OCI-LY1 (cell line): Measurements from ENCODE around the gene CASZ1.

Source experiments
- H2AFZ ChIP-seq: fragments of 200-600 bp; sonication (generic), shearing (Covaris generic); 2 replicates; pipeline ENCODE4 v1.6.0; 2014; ENCODE audit warnings: antibody characterized with exemption, mild to moderate bottlenecking, low read length
- H3F3A ChIP-seq: fragments of 200-600 bp; sonication (generic), shearing (Covaris generic); 2 replicates; pipeline ENCODE4 v1.6.0; 2014; ENCODE audit warnings: mild to moderate bottlenecking, antibody characterized with exemption, low read length, moderate library complexity; ENCODE audit not compliant: insufficient read depth
- H3K27ac ChIP-seq: fragments of 200-600 bp; sonication (generic); 2 replicates; pipeline ENCODE4 v1.5.1; 2014; ENCODE audit warnings: low read length, mixed run types, mild to moderate bottlenecking, low read depth; ENCODE audit not compliant: poor library complexity, severe bottlenecking
- H3K27me3 ChIP-seq: fragments of 200-600 bp; sonication (generic); 2 replicates; pipeline ENCODE4 v1.6.0; 2014; ENCODE audit warnings: antibody characterized with exemption, mild to moderate bottlenecking, low read length, moderate library complexity; ENCODE audit not compliant: insufficient read depth
- H3K36me3 ChIP-seq: fragments of 200-600 bp; sonication (generic); 2 replicates; pipeline ENCODE4 v1.6.1; 2014; ENCODE audit warnings: mild to moderate bottlenecking, antibody characterized with exemption, low read length, moderate library complexity, mixed read lengths; ENCODE audit not compliant: insufficient read depth
- H3K4me1 ChIP-seq: fragments of 200-600 bp; sonication (generic); 2 replicates; pipeline ENCODE4 v1.5.1; 2014; ENCODE audit warnings: mild to moderate bottlenecking, low read length, moderate library complexity; ENCODE audit not compliant: insufficient read depth, severe bottlenecking
- H3K4me2 ChIP-seq: fragments of 200-600 bp; sonication (generic), shearing (Covaris generic); 2 replicates; pipeline ENCODE4 v1.6.1; 2014; ENCODE audit warnings: low read length
- H3K4me3 ChIP-seq: fragments of 200-600 bp; sonication (generic); 2 replicates; pipeline ENCODE4 v1.5.1; 2014; ENCODE audit warnings: low read length, low read depth, mild to moderate bottlenecking, mixed read lengths; ENCODE audit not compliant: poor library complexity, severe bottlenecking
- H3K79me2 ChIP-seq: fragments of 200-600 bp; shearing (Covaris generic); 2 replicates; pipeline ENCODE4 v1.6.1; 2016; ENCODE audit warnings: mixed run types, low read length, mixed read lengths; ENCODE audit not compliant: insufficient read depth
- H3K9ac ChIP-seq: fragments of 200-600 bp; sonication (generic), shearing (Covaris generic); 2 replicates; pipeline ENCODE4 v1.6.1; 2014; ENCODE audit warnings: mild to moderate bottlenecking, low read length, mixed read lengths
- H3K9me2 ChIP-seq: fragments of 200-600 bp; sonication (generic), shearing (Covaris generic); 2 replicates; pipeline ENCODE4 v1.6.1; 2014; ENCODE audit warnings: low read depth, mild to moderate bottlenecking, low read length, mixed read lengths
- H3K9me3 ChIP-seq: fragments of 200-600 bp; shearing (Covaris generic); 2 replicates; pipeline ENCODE4 v1.6.1; 2014; ENCODE audit warnings: low read length, mixed read lengths
- H4K20me1 ChIP-seq: fragments of 200-600 bp; sonication (generic), shearing (Covaris generic); 2 replicates; pipeline ENCODE4 v1.6.0; 2016; ENCODE audit warnings: mild to moderate bottlenecking, low read length; ENCODE audit not compliant: insufficient read depth
- EZH2 ChIP-seq: fragments of 200-600 bp; sonication (generic), shearing (Covaris generic); IDR thresholded peaks from 2 replicates; pipeline ENCODE4 v1.8.0; 2017; ENCODE audit warnings: borderline replicate concordance, mixed run types, mild to moderate bottlenecking, antibody characterized with exemption, low read length, moderate library complexity, mixed read lengths
- TF ChIP-seq, protein P1 (sequence below): fragments of 200-600 bp; sonication (generic), shearing (Covaris generic); IDR thresholded peaks from 2 replicates; pipeline ENCODE4 v1.5.1; 2017; ENCODE audit warnings: mild to moderate bottlenecking, antibody characterized with exemption, low read length, moderate library complexity, mixed read lengths

CASZ1 gene

DNA sequence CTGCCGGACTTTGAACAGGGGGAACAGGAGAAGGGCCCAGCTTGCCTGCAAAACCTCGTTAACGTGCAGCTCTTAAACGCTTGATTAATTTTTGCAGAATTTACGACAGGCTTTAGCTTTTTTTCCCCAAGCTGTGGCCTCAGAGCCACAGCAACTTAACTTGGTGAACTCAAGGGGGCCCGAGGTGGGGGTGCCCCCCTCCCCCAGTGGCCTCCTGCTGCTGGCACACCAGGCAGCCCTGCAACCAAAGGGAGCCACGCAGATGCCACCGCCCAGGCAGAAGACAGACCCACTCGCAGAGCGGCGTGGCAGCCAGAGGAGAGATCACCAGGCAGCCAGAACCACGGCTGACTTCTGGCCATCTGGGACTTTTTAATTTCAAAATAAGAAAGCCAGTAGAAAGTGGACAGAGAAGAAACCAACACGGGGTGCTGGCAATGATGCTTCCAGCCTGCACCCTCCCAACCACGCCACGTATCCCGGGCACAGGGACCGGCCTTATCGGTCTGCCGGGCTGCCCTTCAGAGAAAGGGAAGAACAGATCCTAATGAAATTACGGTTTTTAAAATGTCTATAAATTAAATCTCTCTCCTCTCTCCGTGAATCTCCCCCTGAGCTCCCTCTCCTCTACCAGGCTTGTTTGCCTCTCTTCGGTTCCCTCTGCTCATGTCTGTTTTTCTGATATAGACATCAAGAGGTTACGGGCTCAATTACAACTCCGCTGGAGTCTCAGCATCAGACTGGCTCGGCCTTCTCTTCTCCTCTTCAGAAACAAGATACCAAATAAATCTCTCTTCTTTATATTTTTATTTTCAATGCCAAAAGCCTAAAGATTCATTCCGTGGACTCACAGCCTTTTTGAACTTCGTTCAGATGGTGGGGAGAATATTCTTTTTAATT, 6.4 kb downstream of the CASZ1 start:
- H3K9me3 ChIP-seq: no peaks in the 10 kb centered on the region
- H3K79me2 ChIP-seq: no peaks in the 10 kb centered on the region
- no peaks in the 10 kb centered on the region for H3F3A ChIP-seq
- no peaks in the 10 kb centered on the region for H3K4me1 ChIP-seq
- H3K36me3 ChIP-seq: no peaks in the 10 kb centered on the region
- no peak overlapping the region for H2AFZ ChIP-seq
- H4K20me1 ChIP-seq: no peaks in the 10 kb centered on the region
- no peaks in the 10 kb centered on the region for H3K9me2 ChIP-seq
- H3K4me2 ChIP-seq: no peak overlapping the region
- H3K9ac ChIP-seq: no peak overlapping the region
- H3K27me3 ChIP-seq: no peaks in the 10 kb centered on the region; the same call in 1 of the 2 replicates
- H3K27ac ChIP-seq: no peak overlapping the region
- H3K4me3 ChIP-seq: no peak overlapping the region
- TF ChIP-seq, protein P1, sequence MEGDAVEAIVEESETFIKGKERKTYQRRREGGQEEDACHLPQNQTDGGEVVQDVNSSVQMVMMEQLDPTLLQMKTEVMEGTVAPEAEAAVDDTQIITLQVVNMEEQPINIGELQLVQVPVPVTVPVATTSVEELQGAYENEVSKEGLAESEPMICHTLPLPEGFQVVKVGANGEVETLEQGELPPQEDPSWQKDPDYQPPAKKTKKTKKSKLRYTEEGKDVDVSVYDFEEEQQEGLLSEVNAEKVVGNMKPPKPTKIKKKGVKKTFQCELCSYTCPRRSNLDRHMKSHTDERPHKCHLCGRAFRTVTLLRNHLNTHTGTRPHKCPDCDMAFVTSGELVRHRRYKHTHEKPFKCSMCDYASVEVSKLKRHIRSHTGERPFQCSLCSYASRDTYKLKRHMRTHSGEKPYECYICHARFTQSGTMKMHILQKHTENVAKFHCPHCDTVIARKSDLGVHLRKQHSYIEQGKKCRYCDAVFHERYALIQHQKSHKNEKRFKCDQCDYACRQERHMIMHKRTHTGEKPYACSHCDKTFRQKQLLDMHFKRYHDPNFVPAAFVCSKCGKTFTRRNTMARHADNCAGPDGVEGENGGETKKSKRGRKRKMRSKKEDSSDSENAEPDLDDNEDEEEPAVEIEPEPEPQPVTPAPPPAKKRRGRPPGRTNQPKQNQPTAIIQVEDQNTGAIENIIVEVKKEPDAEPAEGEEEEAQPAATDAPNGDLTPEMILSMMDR: no peak
- no peak for TF ChIP-seq EZH2

GRCh38 chr1:10789047-10789791, 7.2 kb downstream of the CASZ1 start:
- H3K9ac ChIP-seq: no peak overlapping the region
- H3F3A ChIP-seq: no peaks in the 10 kb centered on the region
- no peaks in the 10 kb centered on the region; the same call in 1 of the 2 replicates for H3K27me3 ChIP-seq
- no peaks in the 10 kb centered on the region for H3K4me1 ChIP-seq
- H4K20me1 ChIP-seq: no peaks in the 10 kb centered on the region
- H3K9me3 ChIP-seq: no peaks in the 10 kb centered on the region
- H2AFZ ChIP-seq: no peak overlapping the region
- H3K79me2 ChIP-seq: no peaks in the 10 kb centered on the region
- H3K27ac ChIP-seq: no peak overlapping the region
- no peaks in the 10 kb centered on the region for H3K9me2 ChIP-seq
- no peak overlapping the region for H3K4me2 ChIP-seq
- H3K36me3 ChIP-seq: no peaks in the 10 kb centered on the region
- no peak overlapping the region for H3K4me3 ChIP-seq
- TF ChIP-seq EZH2: no peak
- TF ChIP-seq, protein P1: no peak

DNA sequence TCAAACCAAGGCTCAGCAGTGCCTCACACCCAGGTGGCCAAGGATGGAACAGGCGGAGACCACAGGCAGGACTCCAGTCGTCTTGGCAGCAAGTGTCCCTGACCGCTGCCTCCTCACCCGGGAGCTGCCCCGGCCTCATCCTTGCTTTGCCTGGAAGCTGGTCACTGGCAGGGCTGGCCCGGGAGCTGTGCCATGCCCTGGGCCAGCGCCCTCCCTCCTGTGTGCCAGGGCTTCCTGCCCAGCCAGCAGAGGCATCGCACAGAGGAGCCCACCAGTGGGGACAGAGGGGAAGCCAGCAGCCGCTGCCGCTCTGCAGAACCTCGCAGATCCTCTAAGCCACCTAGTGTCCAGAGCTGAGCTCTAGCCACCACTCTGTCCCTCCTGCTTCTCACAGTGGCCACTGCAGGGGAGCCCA, 7.8 kb downstream of the CASZ1 start:
- Histone ChIP-seq H3K4me1 (no peaks in the 10 kb centered on the region), H3K9ac (no peak overlapping the region), H3F3A (no peaks in the 10 kb centered on the region), H3K9me3 (no peaks in the 10 kb centered on the region), H3K27me3 (no peaks in the 10 kb centered on the region; the same call in 1 of the 2 replicates), H3K9me2 (no peaks in the 10 kb centered on the region), H4K20me1 (no peaks in the 10 kb centered on the region), H3K36me3 (no peaks in the 10 kb centered on the region), H3K79me2 (no peaks in the 10 kb centered on the region), H2AFZ (no peak overlapping the region), H3K27ac (no peak overlapping the region), H3K4me2 (no peak overlapping the region), H3K4me3 (no peak overlapping the region)
- TF ChIP-seq, protein P1: no peak
- no peak for TF ChIP-seq EZH2
